GM12892 (cell line): ENCODE data around the gene PEX26.

Experiments
- POLR2A ChIP-seq: IDR thresholded peaks from 2 replicates; pipeline ENCODE4 v1.6.1; 2011; ENCODE audit warnings: low read depth, low read length, control low read depth
- POLR2AphosphoS5 ChIP-seq: IDR thresholded peaks from 2 replicates; pipeline ENCODE4 v1.6.1; 2011; ENCODE audit warnings: low read depth, low read length, control low read depth
- TAF1 ChIP-seq: IDR thresholded peaks from 2 replicates; pipeline ENCODE4 v1.6.1; 2011; ENCODE audit warnings: low read depth, mild to moderate bottlenecking, control low read depth, low read length, borderline replicate concordance

DNA sequence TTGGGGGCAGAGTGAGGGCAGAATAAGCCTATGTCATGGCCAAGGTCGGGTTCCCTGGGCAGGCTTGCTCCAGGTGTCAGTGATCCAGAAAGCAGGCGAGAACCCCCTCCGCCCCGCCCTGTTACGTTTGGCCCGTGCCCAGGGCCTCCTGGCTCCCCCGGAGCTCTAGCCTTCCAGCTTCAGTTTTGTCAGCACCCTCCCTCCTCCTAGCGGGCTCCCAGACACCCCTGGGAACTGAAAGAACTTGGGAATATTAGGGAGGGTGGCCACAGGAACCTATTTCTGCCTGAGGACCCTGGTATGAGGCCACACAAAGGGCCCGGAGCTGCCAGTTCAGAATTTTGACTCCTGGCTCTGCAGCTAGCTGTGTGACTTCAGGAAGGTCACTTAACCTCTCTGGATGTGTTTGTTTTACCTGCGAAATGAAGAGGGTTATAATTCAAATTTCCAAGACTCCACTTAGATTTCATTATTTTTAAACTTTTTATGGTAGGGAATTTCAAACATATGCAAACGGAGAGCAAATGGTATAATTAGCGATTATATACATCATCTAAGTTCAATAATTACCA lies 34.1 kb downstream of the PEX26 start:
- TF ChIP-seq POLR2A, result no peak
- TF ChIP-seq POLR2AphosphoS5, result no peak
- TF ChIP-seq TAF1, result no peak
